ENCODE data around the gene CAPN3. TPM values are rescaled to one million over a fixed set of nuclear protein-coding genes. Genes with fewer than 3 reads are reported as not detected.

The CAPN3 gene
- total RNA-seq, 1 donor from 2014 or later: 12.3 TPM

- Mint-ChIP-seq H3K9me3 (no peaks in the 10 kb centered on the region), H3K4me3 (no peak overlapping the region), H3K27me3 (no peaks in the 10 kb centered on the region), H3K36me3 (peaks cover 49% of the 10 kb centered on the region), H3K4me1 (ENCODE audit: unreplicated experiment) (no peaks in the 10 kb centered on the region), H3K27ac (no peak overlapping the region)
- DNase-seq (ENCODE audit: extremely low spot score, unreplicated experiment): no peak
- TF ChIP-seq, protein P1, sequence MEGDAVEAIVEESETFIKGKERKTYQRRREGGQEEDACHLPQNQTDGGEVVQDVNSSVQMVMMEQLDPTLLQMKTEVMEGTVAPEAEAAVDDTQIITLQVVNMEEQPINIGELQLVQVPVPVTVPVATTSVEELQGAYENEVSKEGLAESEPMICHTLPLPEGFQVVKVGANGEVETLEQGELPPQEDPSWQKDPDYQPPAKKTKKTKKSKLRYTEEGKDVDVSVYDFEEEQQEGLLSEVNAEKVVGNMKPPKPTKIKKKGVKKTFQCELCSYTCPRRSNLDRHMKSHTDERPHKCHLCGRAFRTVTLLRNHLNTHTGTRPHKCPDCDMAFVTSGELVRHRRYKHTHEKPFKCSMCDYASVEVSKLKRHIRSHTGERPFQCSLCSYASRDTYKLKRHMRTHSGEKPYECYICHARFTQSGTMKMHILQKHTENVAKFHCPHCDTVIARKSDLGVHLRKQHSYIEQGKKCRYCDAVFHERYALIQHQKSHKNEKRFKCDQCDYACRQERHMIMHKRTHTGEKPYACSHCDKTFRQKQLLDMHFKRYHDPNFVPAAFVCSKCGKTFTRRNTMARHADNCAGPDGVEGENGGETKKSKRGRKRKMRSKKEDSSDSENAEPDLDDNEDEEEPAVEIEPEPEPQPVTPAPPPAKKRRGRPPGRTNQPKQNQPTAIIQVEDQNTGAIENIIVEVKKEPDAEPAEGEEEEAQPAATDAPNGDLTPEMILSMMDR (conservative IDR thresholded peaks at IDR 0.05): no peak
Observed at GRCh38 chr15:42448281-42448680, 89.0 kb downstream of the CAPN3 start.

DNA sequence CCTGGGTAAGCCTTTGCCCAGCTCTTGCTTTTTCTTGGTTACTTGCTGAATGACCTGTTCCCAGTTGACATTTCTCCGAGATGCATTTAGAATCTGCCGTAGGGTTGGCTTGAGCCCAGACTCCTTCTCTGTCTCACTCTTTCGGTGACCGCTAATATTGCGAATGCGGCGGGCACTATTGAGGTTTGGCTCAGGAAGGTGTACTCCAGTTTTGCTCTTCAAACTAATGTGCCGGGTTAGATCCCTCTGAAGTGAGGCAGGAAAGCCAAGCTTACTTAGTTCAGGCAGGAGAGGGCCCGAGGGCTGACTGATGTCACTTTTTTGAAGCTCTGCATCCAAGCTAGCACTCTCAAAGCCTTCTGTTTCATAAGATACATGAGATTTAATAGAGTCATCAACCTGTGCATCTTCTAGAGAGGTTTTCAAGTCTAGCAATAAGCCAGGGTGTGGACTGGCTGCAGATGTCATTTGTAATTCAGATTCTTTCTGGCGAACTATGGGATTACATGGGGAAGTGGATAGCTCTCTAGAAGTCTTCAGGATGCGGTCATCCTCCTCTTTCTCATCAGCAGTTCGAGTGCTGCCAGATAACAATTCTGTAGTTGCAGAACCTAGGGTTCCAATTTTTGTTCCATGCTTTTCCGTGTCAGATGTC is 90.6 kb downstream of the CAPN3 start:
- H3K4me1 Mint-ChIP-seq (ENCODE audit: unreplicated experiment): no peaks in the 10 kb centered on the region
- H3K9me3 Mint-ChIP-seq: no peaks in the 10 kb centered on the region
- H3K27ac Mint-ChIP-seq: no peak overlapping the region
- no peak overlapping the region for H3K4me3 Mint-ChIP-seq
- TF ChIP-seq, protein P1 (conservative IDR thresholded peaks at IDR 0.05): no peak
- no peaks in the 10 kb centered on the region for H3K27me3 Mint-ChIP-seq
- DNase-seq (ENCODE audit: extremely low spot score, unreplicated experiment): no peak
- peaks cover 46% of the 10 kb centered on the region for H3K36me3 Mint-ChIP-seq

DNA sequence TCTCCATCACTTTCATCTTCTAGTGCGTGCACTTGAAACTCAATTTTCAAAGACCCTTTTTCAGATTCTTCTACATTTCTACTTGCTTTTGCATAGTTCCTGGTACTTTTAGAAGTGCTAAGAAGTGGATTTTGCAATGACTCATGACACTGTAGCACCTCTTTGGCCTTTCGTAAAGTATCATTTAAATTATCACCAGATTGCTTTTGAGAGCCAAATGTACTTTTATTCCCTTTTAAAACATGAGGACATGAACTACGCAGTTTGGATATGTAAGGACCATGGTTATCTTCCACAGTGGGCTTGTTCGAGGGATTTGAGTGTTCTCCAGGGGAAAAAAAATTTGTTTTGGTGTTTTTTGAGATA is 91.1 kb downstream of the CAPN3 start:
- Mint-ChIP-seq H3K4me1 (ENCODE audit: unreplicated experiment) (no peaks in the 10 kb centered on the region), H3K4me3 (no peak overlapping the region), H3K9me3 (no peaks in the 10 kb centered on the region), H3K27ac (no peak overlapping the region), H3K27me3 (no peaks in the 10 kb centered on the region), H3K36me3 (peaks cover 40% of the 10 kb centered on the region)
- TF ChIP-seq, protein P1 (conservative IDR thresholded peaks at IDR 0.05): no peak
- DNase-seq (ENCODE audit: extremely low spot score, unreplicated experiment): no peak

DNA sequence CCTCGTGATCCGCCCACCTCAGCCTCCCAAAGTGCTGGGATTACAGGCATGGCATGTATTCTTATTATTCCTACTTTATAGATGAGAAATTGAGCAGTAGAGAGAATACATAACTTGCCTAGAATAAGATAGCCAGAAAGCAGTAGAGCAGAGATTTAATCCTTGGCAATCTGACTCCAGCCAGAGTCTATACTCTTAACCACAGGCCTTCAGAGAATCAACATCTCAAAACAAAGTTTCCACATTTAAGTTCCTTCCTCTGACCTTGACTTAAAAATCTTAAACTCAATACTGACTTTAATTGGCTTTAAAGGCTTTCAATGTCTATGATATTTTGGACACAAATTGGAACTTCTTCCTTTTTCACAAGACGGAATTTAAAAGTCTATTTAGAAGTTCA is 94.5 kb downstream of the CAPN3 start:
- Mint-ChIP-seq H3K27me3 (no peaks in the 10 kb centered on the region), H3K4me3 (no peak overlapping the region), H3K36me3 (peaks cover 27% of the 10 kb centered on the region), H3K9me3 (no peaks in the 10 kb centered on the region), H3K27ac (no peak overlapping the region), H3K4me1 (ENCODE audit: unreplicated experiment) (peaks cover 16% of the 10 kb centered on the region)
- TF ChIP-seq, protein P1 (conservative IDR thresholded peaks at IDR 0.05): no peak
- no peak for DNase-seq (ENCODE audit: extremely low spot score, unreplicated experiment)

DNA sequence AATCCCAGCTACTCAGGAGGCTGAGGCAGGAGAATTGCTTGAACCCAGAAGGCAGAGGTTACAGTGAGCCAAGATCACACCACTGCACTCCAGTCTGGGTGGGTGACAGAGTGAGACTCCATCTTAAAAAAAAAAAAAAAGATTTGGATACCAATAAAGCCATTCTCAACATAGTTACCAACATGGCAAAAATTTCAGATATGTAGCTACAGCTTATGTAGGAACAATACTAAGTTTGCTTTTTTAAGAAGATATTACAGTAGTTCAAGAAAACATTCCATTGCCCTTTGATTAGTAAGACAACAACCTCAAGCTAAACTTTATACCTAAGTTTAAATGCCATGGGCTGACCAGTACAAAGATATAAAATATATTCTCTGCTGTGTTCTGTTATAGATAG is 97.2 kb downstream of the CAPN3 start:
- peaks cover 20% of the 10 kb centered on the region for H3K4me1 Mint-ChIP-seq (ENCODE audit: unreplicated experiment)
- no peaks in the 10 kb centered on the region for H3K9me3 Mint-ChIP-seq
- peak overlapping the region; percentile 70 for H3K4me3 Mint-ChIP-seq
- TF ChIP-seq, protein P1 (conservative IDR thresholded peaks at IDR 0.05): no peak
- peaks cover 10% of the 10 kb centered on the region for H3K36me3 Mint-ChIP-seq
- H3K27ac Mint-ChIP-seq: peak overlapping the region; percentile 76
- H3K27me3 Mint-ChIP-seq: no peaks in the 10 kb centered on the region
- no peak for DNase-seq (ENCODE audit: extremely low spot score, unreplicated experiment)
